ENCODE data around the gene OR13C2.
"Not testable (repeated sequence)": the region's sequence is repeated elsewhere in the genome, so short reads cannot be mapped to it uniquely, and the experiment has no call there.

Gene OR13C2, protein sequence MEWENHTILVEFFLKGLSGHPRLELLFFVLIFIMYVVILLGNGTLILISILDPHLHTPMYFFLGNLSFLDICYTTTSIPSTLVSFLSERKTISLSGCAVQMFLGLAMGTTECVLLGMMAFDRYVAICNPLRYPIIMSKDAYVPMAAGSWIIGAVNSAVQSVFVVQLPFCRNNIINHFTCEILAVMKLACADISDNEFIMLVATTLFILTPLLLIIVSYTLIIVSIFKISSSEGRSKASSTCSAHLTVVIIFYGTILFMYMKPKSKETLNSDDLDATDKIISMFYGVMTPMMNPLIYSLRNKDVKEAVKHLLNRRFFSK

DNA sequence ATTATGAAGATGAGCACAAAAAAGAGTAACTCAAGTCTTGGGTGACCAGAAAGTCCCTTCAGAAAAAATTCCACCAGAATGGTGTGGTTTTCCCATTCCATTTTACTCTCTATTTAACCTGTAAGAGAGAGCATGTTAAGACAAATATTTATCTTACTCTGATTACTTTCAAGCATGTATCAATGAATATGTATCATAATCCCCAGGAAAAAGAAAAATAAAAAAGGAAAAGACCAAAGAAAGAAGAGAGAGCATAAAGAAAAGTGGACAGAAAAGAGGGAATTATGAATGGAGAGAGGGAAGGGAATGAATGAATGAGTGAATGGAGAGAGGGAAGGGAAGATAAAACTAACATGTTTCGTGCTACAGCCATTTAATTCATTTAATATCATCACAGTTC lies at the start of gene OR13C2:
OR13C2 (minus strand) TSS at position 101 of the 400 bp plus-strand sequence; CDS start at position 101, 0 bp downstream.
- not testable (repeated sequence) for DNase-seq

DNA sequence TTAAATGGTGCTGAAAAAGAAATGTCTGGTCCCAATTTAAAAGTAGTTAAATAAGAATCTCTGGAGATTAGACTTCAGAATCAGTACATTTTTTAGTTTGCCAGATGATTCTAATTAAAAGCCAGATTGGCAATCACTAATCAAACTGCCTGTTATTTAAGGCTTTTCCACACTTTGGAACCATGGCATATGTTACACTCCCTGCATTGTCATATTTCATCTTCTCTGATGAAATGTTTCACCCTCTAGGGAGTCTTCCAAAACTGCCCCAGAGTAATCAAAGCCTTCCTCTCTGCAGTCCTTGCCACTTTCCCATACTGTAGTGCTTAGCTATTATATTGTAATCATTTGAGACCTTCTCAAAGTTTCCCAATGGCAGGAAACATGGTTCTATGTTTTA lies 30.0 kb upstream of the OR13C2 start:
- DNase-seq: no peak

DNA sequence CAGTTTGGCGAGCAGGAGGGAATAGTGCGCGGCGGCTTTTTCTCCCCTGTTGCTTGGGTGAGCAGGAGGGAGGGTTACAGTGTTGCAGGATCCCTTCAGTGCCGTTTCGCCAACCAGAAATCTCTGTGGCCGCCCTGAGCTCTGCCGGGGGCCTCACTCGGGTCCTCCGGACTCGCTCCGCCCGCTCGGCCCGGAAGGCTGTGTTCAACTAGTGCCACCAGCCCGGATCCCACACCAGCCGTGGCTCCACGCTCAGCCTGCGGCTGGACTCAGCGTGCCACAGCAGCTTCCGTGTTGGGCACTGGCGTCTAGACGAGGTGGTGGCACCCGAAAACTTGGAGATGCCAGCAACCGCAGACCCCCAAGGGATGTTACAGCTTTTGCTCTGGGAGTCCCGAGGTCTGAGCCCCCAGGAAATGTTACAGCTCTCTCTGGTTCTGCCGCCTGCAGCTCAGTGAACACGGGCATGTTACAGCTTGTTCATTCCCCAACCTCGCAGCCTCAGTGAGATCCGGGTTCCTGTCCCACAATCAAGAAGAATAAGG lies 28.6 kb upstream of the OR13C2 start:
- no peak for DNase-seq

GRCh38 chr9:104625964-104626363 lies 20.5 kb upstream of the OR13C2 start:
- DNase-seq: not testable (repeated sequence)

DNA sequence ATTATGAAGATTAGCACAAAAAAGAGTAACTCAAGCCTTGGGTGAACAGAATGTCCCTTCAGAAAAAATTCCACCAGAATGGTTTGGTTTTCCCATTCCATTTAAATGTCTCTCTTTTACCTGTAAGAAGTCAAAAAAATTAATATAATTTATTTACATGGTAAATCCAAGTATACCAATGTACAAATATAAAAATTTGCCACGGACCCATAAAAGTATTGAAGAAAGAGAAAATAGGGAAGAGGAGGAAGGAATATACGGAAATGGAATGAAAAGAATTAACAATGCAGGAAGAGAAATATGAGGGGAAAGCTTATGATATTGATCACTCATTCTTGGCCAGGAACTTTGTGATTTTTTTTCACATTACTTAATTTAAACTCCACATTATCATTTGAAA lies 12.7 kb upstream of the OR13C2 start, which contains the start of gene OR13C9:
OR13C9 (minus strand) TSS at position 101 of the 400 bp plus-strand sequence; CDS start at position 101, 0 bp downstream.
- DNase-seq: no peak

- no peak for DNase-seq
These were observed 12.0 kb upstream of the OR13C2 start for GRCh38 chr9:104617418-104617817.

GRCh38 chr9:104611213-104611612 lies 5.8 kb upstream of the OR13C2 start:
- DNase-seq: no peak

GRCh38 chr9:104608336-104608735 lies 2.9 kb upstream of the OR13C2 start:
- DNase-seq: no peak

GRCh38 chr9:104606152-104606551 lies 725 bp upstream of the OR13C2 start:
- no peak for DNase-seq

- DNase-seq: no peak
These were observed 626 bp downstream of the OR13C2 start for GRCh38 chr9:104604801-104605200.

DNA sequence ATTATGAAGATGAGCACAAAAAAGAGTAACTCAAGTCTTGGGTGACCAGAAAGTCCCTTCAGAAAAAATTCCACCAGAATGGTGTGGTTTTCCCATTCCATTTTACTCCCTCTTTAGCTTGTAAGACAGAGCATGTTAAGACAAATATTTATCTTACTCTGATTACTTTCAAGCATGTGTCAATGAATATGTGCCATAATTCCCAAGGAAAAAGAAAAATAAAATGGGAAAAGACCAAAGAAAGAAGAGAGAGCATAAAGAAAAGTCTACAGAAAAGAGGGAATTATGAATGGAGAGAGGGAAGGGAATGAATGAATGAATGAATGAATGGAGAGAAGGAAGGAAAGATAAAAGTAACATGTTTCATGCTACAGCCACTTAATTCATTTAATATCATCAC lies 6.1 kb downstream of the OR13C2 start, which contains the start of gene OR13C5:
OR13C5 (minus strand) TSS at position 101 of the 400 bp plus-strand sequence; CDS start at position 101, 0 bp downstream.
- DNase-seq: not testable (repeated sequence)

DNA sequence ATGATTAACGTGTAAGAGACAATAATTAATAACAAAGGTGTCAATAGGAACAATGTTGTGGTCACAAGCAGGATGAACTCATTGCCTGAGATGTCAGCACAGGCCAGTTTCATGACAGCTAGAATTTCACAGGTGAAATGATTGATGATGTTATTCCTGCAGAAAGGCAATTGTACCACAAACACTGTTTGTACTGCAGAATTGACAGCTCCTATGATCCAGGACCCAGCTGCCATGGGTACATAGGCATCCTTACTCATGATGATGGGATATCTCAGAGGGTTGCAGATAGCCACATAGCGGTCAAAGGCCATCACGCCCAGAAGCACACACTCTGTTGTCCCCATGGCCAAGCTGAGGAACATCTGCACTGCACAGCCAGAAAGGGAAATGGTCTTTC lies 6.7 kb downstream of the OR13C2 start:
- DNase-seq: not testable (repeated sequence)

DNA sequence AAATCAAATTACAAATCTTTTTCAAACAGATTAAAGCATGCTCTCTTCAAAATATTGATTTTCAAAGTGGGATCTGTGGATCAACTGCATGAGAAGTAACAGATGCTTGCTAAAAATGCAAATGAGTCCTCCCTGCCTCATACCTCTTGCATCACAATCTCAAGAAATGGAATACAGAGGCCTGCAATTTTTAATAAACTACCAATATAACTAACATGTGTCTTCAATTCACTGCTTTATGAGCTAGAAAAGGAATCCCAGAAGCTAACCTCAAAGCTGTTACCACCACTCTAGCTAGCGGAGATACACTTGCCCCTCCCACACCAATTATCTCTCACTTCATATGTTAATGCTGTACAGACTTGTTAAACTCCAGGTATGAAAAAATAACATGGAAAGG lies 15.8 kb downstream of the OR13C2 start:
- no peak for DNase-seq

DNA sequence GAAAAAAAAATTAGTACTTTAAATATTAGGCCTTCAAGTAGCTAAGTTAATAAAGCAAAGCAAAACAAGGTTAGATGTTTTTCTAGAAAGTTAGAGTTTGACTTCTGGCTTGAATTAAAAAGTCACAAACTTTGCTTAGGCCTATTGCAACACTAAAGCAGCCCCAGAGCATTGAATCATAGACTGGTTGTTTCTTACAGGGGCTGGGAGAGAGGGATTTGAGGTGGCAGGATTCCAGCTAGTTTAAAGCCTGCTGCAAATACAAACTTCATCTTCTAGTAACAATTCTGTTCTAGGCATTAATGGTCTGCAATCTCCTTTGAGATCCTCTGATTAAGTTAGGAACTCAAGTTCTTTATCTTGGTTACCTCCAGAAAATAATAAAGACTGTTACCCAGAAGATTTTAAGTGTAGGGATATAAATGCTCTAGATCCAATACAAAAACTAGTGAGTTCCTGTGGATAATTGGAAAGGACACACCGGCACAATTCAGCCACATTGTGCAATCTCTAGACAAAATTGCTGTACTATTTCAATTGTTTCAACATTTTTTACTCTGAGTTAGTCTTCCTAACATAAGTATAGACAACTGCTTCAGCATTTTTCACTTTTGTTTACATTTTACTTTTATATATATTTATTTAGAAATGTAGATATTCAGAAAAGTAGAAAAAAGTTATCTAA lies 18.8 kb downstream of the OR13C2 start:
- no peak for DNase-seq

- DNase-seq: no peak
These were observed 24.9 kb downstream of the OR13C2 start for GRCh38 chr9:104580562-104580961.

GRCh38 chr9:104577263-104577662 lies 28.2 kb downstream of the OR13C2 start:
- no peak for DNase-seq

DNA sequence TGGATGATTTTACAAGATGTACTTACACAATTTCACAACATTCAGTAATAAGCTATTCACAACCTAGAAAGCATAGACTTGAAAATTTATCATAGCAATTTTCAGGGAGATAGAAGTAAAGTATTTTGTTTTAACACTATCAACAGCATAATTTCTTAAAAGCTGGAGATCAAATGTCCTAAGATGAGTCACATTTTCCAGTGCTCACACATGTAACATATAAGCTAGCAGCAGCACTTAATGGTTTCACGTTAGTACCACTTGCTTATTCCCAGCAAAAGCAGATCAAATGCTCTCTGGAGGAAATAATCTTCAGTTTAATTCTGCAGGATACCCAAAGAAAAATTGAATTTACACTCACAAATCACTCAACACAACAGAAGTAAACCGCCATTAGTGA lies 30.0 kb downstream of the OR13C2 start:
- DNase-seq: no peak

DNA sequence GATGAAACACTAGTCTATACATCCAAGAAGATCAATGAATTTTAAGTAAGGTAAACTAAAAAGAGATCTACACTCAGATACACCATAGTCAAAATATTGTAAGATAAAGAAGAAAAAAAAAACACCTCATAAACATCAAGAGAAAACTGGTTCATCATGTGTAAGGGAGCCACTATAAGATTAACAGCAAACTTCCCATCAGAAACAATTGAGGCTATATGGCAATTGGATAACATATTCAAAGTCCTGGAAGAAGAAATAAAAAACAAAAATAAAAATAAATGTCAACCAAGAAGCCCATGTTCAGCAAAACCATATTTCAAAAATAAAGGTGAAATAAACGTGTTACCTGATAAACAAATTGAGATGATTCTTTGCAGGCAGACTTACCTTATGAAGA lies 32.8 kb downstream of the OR13C2 start:
- no peak for DNase-seq

GRCh38 chr9:104568868-104569267 lies 36.6 kb downstream of the OR13C2 start, which contains the start of gene OR13C8:
TSS of gene OR13C8 (plus strand) at chr9:104569168. CDS start at chr9:104569168, 0 bp downstream.
- DNase-seq: no peak

DNA sequence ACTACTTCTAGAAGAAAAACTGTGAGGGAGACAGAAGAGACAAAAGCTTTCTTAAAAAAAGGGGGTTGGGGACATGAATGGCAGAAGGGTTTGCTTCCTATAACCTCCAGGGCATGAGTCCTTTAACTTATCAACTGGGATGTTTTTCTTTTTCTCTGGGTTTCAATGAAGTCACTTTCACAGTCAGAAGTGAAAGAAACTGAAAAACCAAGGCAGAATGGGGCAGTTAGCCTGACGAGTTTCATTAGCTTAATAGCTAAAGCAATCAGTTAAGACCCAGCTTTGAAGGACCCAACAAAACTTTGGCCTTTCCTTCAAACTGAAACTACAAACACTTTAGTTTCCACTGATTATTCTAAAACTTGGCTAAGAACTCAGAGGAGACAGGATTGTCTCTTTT lies 41.1 kb downstream of the OR13C2 start:
- no peak for DNase-seq

DNA sequence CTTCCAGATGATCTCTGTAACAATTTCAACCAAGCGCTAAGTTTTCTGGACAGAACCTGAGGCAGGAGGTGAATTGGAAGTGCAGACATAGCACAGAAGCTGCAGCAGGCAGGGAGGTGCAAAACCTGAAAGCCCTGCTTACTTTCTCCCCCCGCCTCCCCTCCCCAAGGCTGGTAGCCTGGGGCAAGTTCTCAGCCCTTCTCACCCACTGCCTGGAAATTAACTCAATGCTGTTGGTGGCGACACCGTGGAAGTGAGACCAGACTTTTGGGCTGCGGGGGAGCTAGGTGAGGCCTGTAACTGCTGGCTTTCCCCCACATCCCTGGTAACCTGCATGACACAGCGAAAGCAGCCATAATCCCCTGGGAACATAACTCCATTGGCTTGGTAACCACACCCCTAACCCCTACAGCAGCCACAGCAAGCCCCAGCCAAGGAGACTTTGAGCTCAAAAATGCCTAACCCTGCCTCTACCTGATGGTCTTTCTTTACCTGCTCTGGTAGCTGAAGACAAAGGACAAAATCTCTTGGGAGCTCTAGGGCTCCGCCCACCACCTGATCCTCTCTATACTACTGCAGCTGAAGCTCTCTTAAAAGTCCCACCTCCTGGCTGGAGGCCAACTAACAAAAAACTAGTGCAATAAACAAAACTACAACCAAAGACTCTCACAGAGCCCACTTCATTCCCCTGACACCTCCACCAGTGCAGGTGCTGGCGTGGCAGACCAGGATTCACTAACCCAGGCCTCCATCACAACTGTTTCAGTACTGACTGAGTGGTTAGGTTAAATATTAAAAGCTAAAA lies 48.4 kb downstream of the OR13C2 start:
- no peak for DNase-seq

GRCh38 chr9:104555521-104555920 lies 49.9 kb downstream of the OR13C2 start:
- DNase-seq: no peak
